ENCODE data around the gene IFNA17.

IFNA17 gene

GRCh38 chr9:21228122-21228521 is at the start of gene IFNA17:
IFNA17 (minus strand) TSS chr9:21228222; CDS start chr9:21228173, 49 bp downstream.
- no peaks in the 10 kb centered on the region for H3K4me1 ChIP-seq (ENCODE audit: control insufficient read depth, insufficient read depth, low read length)
- no peaks in the 10 kb centered on the region for H3K9me3 ChIP-seq (ENCODE audit: control insufficient read depth, insufficient read depth, low read length)
- no peak within 1 kb of the TSS for H3K27ac ChIP-seq (ENCODE audit: low read length)
- H3K4me3 ChIP-seq (ENCODE audit: low read length), result no peak within 1 kb of the TSS
- no CpG with 5 or more reads among the region's 2 CpGs for WGBS (ENCODE audit: insufficient coverage, insufficient read length)
- no peaks in the 10 kb centered on the region for H3K27me3 ChIP-seq (ENCODE audit: control insufficient read depth, insufficient read depth, low read length)
- H3K36me3 ChIP-seq (ENCODE audit: control insufficient read depth, insufficient read depth, low read length), result no peaks in the 10 kb centered on the region
- no peak for DNase-seq (ENCODE audit: low read depth, low spot score)

DNA sequence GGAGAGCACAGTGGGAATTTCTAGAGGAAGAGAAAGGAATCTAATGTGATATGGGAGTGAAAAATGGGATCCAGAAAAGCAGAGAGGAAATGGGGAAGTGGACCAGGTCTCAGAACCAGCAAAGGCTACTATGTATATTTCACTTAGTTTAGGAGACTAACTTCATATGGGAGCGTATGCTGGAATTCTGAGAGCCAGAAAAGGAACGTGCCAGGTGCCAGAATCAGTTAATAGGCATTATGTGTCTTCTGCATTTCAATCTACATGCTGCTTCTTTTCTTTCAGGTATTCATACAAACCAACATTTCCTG is 40.3 kb upstream of the IFNA17 start:
- WGBS (ENCODE audit: insufficient coverage, insufficient read length), result no CpG with 5 or more reads among the region's 2 CpGs
- H3K27ac ChIP-seq (ENCODE audit: low read length), result no peak overlapping the region

DNA sequence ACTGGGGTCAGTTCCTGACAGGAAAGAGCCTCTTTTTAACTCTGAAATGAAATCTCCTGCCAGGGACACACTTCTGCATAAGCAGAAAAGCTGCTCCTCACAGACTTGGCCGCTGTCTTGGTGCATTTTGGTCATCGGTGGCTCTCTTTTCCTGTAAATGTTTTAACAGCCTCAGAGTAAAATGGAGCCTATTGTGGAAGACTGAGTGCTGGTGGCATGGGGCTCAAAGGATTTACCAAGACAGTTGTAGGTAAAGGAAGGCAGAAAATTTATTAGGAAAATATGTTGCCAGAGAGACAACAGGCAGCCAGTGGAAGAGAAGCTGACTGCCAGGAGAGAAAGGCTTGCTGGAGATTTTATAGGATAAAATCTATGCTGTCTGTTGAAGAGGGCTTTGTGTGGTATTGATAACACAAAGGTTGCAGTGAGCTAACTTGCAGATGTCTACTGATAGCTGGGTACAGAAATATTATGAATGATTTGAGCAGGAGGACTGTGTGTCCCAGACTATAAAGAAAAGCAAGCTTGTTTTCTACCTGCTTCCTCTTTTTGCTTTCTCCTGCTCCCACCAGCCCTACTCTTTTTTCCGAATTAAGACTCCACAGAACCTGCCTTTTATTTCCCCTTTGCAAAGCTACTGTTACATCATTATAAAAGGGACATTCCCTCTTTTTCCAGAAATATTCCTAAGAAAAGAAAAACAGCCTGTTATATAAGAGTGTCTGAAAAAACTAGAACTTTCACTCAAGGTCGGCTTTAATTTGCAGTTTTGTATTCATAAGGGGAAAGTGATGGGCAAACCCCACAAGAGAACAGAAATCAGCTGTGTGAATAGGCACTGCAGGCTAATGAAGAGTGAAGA is 39.7 kb upstream of the IFNA17 start:
- H3K27ac ChIP-seq (ENCODE audit: low read length), result no peak overlapping the region
- peaks cover 28% of the 10 kb centered on the region for H3K27me3 ChIP-seq (ENCODE audit: control insufficient read depth, insufficient read depth, low read length)
- no CpG with 5 or more reads among the region's 4 CpGs for WGBS (ENCODE audit: insufficient coverage, insufficient read length)
- DNase-seq (ENCODE audit: low read depth, low spot score), result no peak
- H3K9me3 ChIP-seq (ENCODE audit: control insufficient read depth, insufficient read depth, low read length), result no peaks in the 10 kb centered on the region
- no peaks in the 10 kb centered on the region for H3K36me3 ChIP-seq (ENCODE audit: control insufficient read depth, insufficient read depth, low read length)
- no peaks in the 10 kb centered on the region for H3K4me1 ChIP-seq (ENCODE audit: control insufficient read depth, insufficient read depth, low read length)
- H3K4me3 ChIP-seq (ENCODE audit: low read length), result no peak overlapping the region

More for the DNA sequence above, 40.3 kb upstream of the IFNA17 start:
- Histone ChIP-seq H3K4me1 (ENCODE audit: control insufficient read depth, insufficient read depth, low read length) (no peaks in the 10 kb centered on the region), H3K9me3 (ENCODE audit: control insufficient read depth, insufficient read depth, low read length) (no peaks in the 10 kb centered on the region), H3K4me3 (ENCODE audit: low read length) (no peak overlapping the region), H3K36me3 (ENCODE audit: control insufficient read depth, insufficient read depth, low read length) (no peaks in the 10 kb centered on the region), H3K27me3 (ENCODE audit: control insufficient read depth, insufficient read depth, low read length) (peaks cover 28% of the 10 kb centered on the region)
- no peak for DNase-seq (ENCODE audit: low read depth, low spot score)

GRCh38 chr9:21266733-21267484 is 38.9 kb upstream of the IFNA17 start:
- Histone ChIP-seq H3K36me3 (ENCODE audit: control insufficient read depth, insufficient read depth, low read length) (no peaks in the 10 kb centered on the region), H3K27me3 (ENCODE audit: control insufficient read depth, insufficient read depth, low read length) (peaks cover 28% of the 10 kb centered on the region), H3K4me1 (ENCODE audit: control insufficient read depth, insufficient read depth, low read length) (no peaks in the 10 kb centered on the region), H3K4me3 (ENCODE audit: low read length) (no peak overlapping the region), H3K27ac (ENCODE audit: low read length) (no peak overlapping the region), H3K9me3 (ENCODE audit: control insufficient read depth, insufficient read depth, low read length) (no peaks in the 10 kb centered on the region)
- DNase-seq (ENCODE audit: low read depth, low spot score), result no peak
- WGBS (ENCODE audit: insufficient coverage, insufficient read length), result no CpG with 5 or more reads among the region's 3 CpGs

GRCh38 chr9:21265421-21266189 is 37.6 kb upstream of the IFNA17 start:
- no CpG with 5 or more reads among the region's 1 CpG for whole genome bisulfite sequencing (ENCODE audit: insufficient coverage, insufficient read length)

DNA sequence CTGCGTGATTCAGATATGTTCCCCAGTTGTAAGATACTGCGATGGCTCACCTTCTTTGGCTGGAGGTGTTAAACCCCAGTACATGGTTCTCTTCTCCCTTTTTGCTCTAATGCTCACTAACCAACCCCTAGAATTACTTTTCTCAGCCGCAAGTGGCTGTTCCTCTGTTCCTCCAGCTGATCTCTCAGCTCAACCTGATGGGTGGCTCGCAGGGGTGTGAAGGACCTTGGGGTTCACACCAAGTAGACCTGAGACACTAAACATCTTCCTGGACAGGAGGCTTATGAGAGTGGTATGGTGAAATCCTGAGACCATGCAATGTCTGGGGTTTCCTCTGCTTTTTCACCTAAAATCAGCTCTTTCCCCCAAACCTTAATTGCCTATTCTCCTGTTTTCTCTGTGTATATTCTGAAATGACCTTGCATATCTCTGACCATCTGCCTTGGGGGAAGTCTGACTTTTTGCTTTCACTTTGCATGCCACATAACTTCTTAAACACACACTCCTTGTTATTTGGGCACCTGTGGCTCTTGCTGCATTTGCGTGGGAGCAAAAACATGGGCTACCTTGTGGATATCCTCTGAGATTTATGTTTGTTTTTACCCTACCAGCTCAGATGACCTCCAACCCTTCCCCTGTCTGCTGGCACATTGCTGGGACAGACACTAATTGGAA is 27.7 kb upstream of the IFNA17 start:
- H3K4me3 ChIP-seq (ENCODE audit: low read length), result no peak overlapping the region
- peaks cover 3% of the 10 kb centered on the region; the same call in 1 of the 2 replicates for H3K4me1 ChIP-seq (ENCODE audit: control insufficient read depth, insufficient read depth, low read length)
- H3K27ac ChIP-seq (ENCODE audit: low read length), result no peak overlapping the region
- DNase-seq (ENCODE audit: low read depth, low spot score), result no peak
- H3K27me3 ChIP-seq (ENCODE audit: control insufficient read depth, insufficient read depth, low read length), result no peaks in the 10 kb centered on the region
- H3K36me3 ChIP-seq (ENCODE audit: control insufficient read depth, insufficient read depth, low read length), result no peaks in the 10 kb centered on the region
- H3K9me3 ChIP-seq (ENCODE audit: control insufficient read depth, insufficient read depth, low read length), result no peaks in the 10 kb centered on the region
- WGBS (ENCODE audit: insufficient coverage, insufficient read length), result no CpG with 5 or more reads among the region's 5 CpGs

More at GRCh38 chr9:21265421-21266189, 37.6 kb upstream of the IFNA17 start:
- Histone ChIP-seq H3K27ac (ENCODE audit: low read length) (no peak overlapping the region), H3K9me3 (ENCODE audit: control insufficient read depth, insufficient read depth, low read length) (no peaks in the 10 kb centered on the region), H3K27me3 (ENCODE audit: control insufficient read depth, insufficient read depth, low read length) (peaks cover 28% of the 10 kb centered on the region), H3K4me3 (ENCODE audit: low read length) (no peak overlapping the region), H3K4me1 (ENCODE audit: control insufficient read depth, insufficient read depth, low read length) (no peaks in the 10 kb centered on the region), H3K36me3 (ENCODE audit: control insufficient read depth, insufficient read depth, low read length) (no peaks in the 10 kb centered on the region)
- DNase-seq (ENCODE audit: low read depth, low spot score), result no peak

DNA sequence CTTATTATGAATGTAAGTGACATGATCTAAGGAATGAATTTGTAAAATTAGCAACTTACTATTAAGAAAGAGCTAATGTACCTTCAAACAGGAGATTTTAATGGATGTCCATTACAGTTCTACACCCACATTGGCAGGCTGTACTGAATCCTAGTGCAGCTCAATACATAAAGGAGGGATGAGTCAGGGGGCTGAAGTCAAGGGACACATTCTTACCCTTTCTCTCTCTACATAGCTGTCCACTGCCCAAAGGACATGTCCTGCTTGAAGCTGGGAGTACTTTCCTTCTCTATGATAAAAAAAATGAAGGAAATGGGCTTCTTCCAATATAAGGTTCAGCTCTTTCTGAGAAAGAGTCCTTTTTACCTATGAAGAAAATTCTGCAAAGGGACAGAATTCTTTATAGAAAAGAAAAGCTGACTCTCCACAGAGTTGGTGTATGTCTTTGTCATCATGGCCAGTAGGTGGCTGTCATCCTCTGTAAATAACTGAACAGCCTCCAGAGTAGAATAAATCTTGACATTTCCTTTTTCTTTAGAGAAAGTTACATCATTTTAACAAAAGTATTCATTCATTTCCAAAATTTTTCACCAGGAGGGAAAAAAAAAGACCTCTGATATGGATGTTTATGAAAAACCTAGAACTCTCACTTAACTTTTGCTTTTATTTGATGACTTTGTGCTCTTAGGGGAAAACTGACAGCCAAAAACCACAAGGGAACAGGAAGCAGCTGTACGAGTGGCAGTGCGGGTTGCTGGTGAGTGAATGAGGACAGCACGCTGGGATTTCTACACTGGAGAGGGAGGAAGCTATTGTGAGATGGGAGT is 24.9 kb upstream of the IFNA17 start:
- no peaks in the 10 kb centered on the region for H3K9me3 ChIP-seq (ENCODE audit: control insufficient read depth, insufficient read depth, low read length)
- WGBS (ENCODE audit: insufficient coverage, insufficient read length), result no CpG with 5 or more reads among the region's 3 CpGs
- H3K27me3 ChIP-seq (ENCODE audit: control insufficient read depth, insufficient read depth, low read length), result no peaks in the 10 kb centered on the region
- H3K36me3 ChIP-seq (ENCODE audit: control insufficient read depth, insufficient read depth, low read length), result no peaks in the 10 kb centered on the region
- no peak overlapping the region for H3K4me3 ChIP-seq (ENCODE audit: low read length)
- DNase-seq (ENCODE audit: low read depth, low spot score), result peak; percentile 11
- peaks cover 3% of the 10 kb centered on the region; the same call in 1 of the 2 replicates for H3K4me1 ChIP-seq (ENCODE audit: control insufficient read depth, insufficient read depth, low read length)
- no peak overlapping the region for H3K27ac ChIP-seq (ENCODE audit: low read length)

GRCh38 chr9:21251638-21252037 is 23.6 kb upstream of the IFNA17 start:
- no CpG with 5 or more reads among the region's 4 CpGs for WGBS (ENCODE audit: insufficient coverage, insufficient read length)
- Histone ChIP-seq H3K9me3 (ENCODE audit: control insufficient read depth, insufficient read depth, low read length) (no peaks in the 10 kb centered on the region), H3K4me3 (ENCODE audit: low read length) (no peak overlapping the region), H3K36me3 (ENCODE audit: control insufficient read depth, insufficient read depth, low read length) (no peaks in the 10 kb centered on the region), H3K4me1 (ENCODE audit: control insufficient read depth, insufficient read depth, low read length) (peaks cover 3% of the 10 kb centered on the region; the same call in 1 of the 2 replicates), H3K27me3 (ENCODE audit: control insufficient read depth, insufficient read depth, low read length) (no peaks in the 10 kb centered on the region), H3K27ac (ENCODE audit: low read length) (no peak overlapping the region)
- DNase-seq (ENCODE audit: low read depth, low spot score), result no peak

GRCh38 chr9:21251190-21251589 is 23.2 kb upstream of the IFNA17 start:
- no peak for DNase-seq (ENCODE audit: low read depth, low spot score)
- Histone ChIP-seq H3K4me3 (ENCODE audit: low read length) (no peak overlapping the region), H3K4me1 (ENCODE audit: control insufficient read depth, insufficient read depth, low read length) (peaks cover 3% of the 10 kb centered on the region; the same call in 1 of the 2 replicates), H3K27me3 (ENCODE audit: control insufficient read depth, insufficient read depth, low read length) (no peaks in the 10 kb centered on the region), H3K9me3 (ENCODE audit: control insufficient read depth, insufficient read depth, low read length) (no peaks in the 10 kb centered on the region), H3K27ac (ENCODE audit: low read length) (no peak overlapping the region), H3K36me3 (ENCODE audit: control insufficient read depth, insufficient read depth, low read length) (no peaks in the 10 kb centered on the region)
- WGBS (ENCODE audit: insufficient coverage, insufficient read length), result no CpG with 5 or more reads among the region's 1 CpG

All from iPS DF 6.9 (cell line).